Esophagus squamous epithelium (tissue), 5 donors: Measurements from ENCODE around the gene TMEM38A. TPM values are rescaled to one million over a fixed set of nuclear protein-coding genes. Genes with fewer than 3 reads are reported as not detected.

ENCODE experiments used
- DNase-seq: peaks from one replicate; lab custom pipeline; 2025; lab: John Stamatoyannopoulos, UW
- H3K27ac ChIP-seq, 4 donors: fragments of 200-600 bp; sonication (generic); one replicate each; pipeline ENCODE4 v1.5.1; 2016 to 2019; ENCODE audit warnings: mild to moderate bottlenecking in 1 of 4
- H3K27me3 ChIP-seq, 4 donors: fragments of 200-600 bp; sonication (generic); 1 replicate in 3 of 4; 2 replicates in 1 of 4; pipeline versions ENCODE4 v1.5.1 to v1.6.0; 2017 to 2021; ENCODE audit warnings: antibody characterized with exemption in 1 of 4
- H3K36me3 ChIP-seq, 3 donors: fragments of 200-600 bp; sonication (generic); one replicate each; pipeline ENCODE4 v1.5.1; 2016 to 2019
- H3K4me1 ChIP-seq, 3 donors: fragments of 200-600 bp; sonication (generic); one replicate each; pipeline ENCODE4 v1.5.1; 2017 to 2019
- H3K4me3 ChIP-seq, 4 donors: fragments of 200-600 bp; sonication (generic); 1 replicate in 3 of 4; 2 replicates in 1 of 4; pipeline ENCODE4 v1.5.1; 2016 to 2019; ENCODE audit warnings: mild to moderate bottlenecking in 2 of 4, moderate library complexity in 1 of 4
- H3K9me3 ChIP-seq, 3 donors: fragments of 200-600 bp; sonication (generic); one replicate each; pipeline ENCODE4 v1.5.1; 2016 to 2019
- CTCF ChIP-seq, 6 experiments: fragments of 450-650 bp in 4 of 6; fragments of 200-600 bp in 2 of 6; sonication (generic) in 2 of 6; IDR thresholded peaks; one replicate each; pipeline ENCODE4 v1.5.1; 2016 to 2019; ENCODE audit warnings: antibody characterized with exemption in 6 of 6, mild to moderate bottlenecking in 4 of 6, moderate library complexity in 4 of 6
- POLR2A ChIP-seq, 4 donors: fragments of 450-650 bp; IDR thresholded peaks; one replicate each; pipeline ENCODE4 v1.6.1; 2017; ENCODE audit warnings: antibody characterized with exemption in 4 of 4, mild to moderate bottlenecking in 4 of 4, moderate library complexity in 3 of 4
- WGBS, 2 donors: methylation state at CpG; one replicate each; pipeline ENCODE4 v1.1.5; 2018; 5-methylcytosine and 5-hydroxymethylcytosine counted together
- intact Hi-C: fragments of 100-400 bp; cut with DNase I; formaldehyde crosslinking; loops from one replicate; pipeline ENCODE4 v1.15.0; 2022
- total RNA-seq, 4 donors: library from RNA; depleted of rRNA; stranded (reverse); fragments of >200 nt; gene quantifications; one replicate each; pipeline ENCODE4 v1.1.0, GENCODE V29; 2016
- donor health status: DM: yes; HTN: yes; CAD: no.

Gene TMEM38A
- total RNA-seq, 4 donors from 2014 or later: 2.0 to 5.6 (median 2.7) TPM

GRCh38 chr19:16679811-16680210 lies 18.9 kb downstream of the TMEM38A start:
- peaks cover 0 to 14% (median 4%) of the 10 kb centered on the region in 3 donors for H3K9me3 ChIP-seq
- H3K36me3 ChIP-seq: peaks cover 0 to 28% (median 0%) of the 10 kb centered on the region in 3 donors
- no peaks in the 10 kb centered on the region for H3K4me1 ChIP-seq
- WGBS, 2 donors: 98 to 100% methylated on average over 1 to 9 of the region's 11 CpGs
- H3K27ac ChIP-seq: no peak overlapping the region
- H3K27me3 ChIP-seq: no peaks in the 10 kb centered on the region
- DNase-seq: no peak
- no peak for TF ChIP-seq CTCF (IDR thresholded peaks at IDR 0.05)
- no peak for TF ChIP-seq POLR2A (IDR thresholded peaks at IDR 0.05)
- H3K4me3 ChIP-seq: no peak overlapping the region
- intact Hi-C loops: no loop called here

DNA sequence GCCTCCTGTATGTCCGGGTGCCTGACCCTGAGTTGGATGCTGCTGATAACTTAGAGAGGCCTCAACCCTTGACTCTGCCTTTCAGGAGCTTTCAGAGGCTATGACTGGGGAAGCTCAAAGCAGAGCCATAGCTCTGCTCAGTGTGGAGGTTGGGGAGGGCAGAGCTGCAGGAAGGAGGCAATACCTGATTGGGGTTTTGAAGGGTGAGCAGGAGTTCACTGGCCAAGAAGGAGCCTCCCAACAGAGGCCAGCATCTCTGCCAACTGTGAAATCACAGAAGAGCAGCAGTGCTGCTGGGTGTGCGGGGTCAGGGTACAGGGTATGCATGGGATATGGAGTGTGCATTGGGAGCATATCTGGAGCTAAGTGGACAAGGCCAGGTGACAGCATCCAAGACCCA lies 21.6 kb downstream of the TMEM38A start:
- no peak for DNase-seq
- 79 to 86% methylated on average over 1 to 2 of the region's 2 CpGs for WGBS, 2 donors
- Histone ChIP-seq H3K9me3 (peaks cover 0 to 14% (median 4%) of the 10 kb centered on the region in 3 donors), H3K27ac (no peak overlapping the region), H3K4me3 (no peak overlapping the region), H3K27me3 (no peaks in the 10 kb centered on the region), H3K4me1 (peaks cover 0 to 6% (median 0%) of the 10 kb centered on the region in 3 donors), H3K36me3 (peaks cover 0 to 28% (median 0%) of the 10 kb centered on the region in 3 donors)
- TF ChIP-seq POLR2A (IDR thresholded peaks at IDR 0.05): no peak
- no peak for TF ChIP-seq CTCF (IDR thresholded peaks at IDR 0.05)
- intact Hi-C loops: no loop called here

- Histone ChIP-seq H3K4me3 (no peak overlapping the region), H3K27me3 (no peaks in the 10 kb centered on the region), H3K9me3 (peaks cover 0 to 14% (median 4%) of the 10 kb centered on the region in 3 donors), H3K36me3 (peaks cover 0 to 28% (median 0%) of the 10 kb centered on the region in 3 donors), H3K4me1 (peaks cover 0 to 6% (median 0%) of the 10 kb centered on the region in 3 donors), H3K27ac (no peak overlapping the region)
- no peak for DNase-seq
- intact Hi-C loops: no loop called here
- TF ChIP-seq CTCF (IDR thresholded peaks at IDR 0.05): no peak
- no peak for TF ChIP-seq POLR2A (IDR thresholded peaks at IDR 0.05)
- 83 to 84% methylated on average over 3 of the region's 3 CpGs for WGBS, 2 donors
Observed at GRCh38 chr19:16684216-16684615, 23.3 kb downstream of the TMEM38A start.

DNA sequence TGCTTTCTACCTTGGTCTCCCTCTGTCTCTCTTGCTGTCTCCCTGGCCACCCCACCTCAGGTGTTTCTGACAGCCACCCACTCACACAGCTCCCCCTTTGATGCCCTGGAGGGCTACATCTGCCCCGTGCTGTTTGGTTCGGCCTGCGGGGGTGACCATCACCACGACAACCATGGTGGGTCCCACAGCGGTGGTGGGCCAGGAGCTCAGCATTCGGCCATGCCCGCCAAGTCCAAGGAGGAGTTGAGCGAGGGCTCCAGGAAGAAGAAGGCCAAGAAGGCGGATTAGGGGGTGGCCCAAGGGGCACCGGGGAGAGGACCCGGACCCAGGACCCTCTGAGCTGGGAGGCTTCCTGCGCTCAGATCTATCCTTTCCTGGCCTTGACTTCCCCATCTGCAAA lies 27.1 kb downstream of the TMEM38A start:
- TF ChIP-seq CTCF (IDR thresholded peaks at IDR 0.05): no peak
- no peak for TF ChIP-seq POLR2A (IDR thresholded peaks at IDR 0.05)
- no peak overlapping the region for H3K27ac ChIP-seq
- H3K4me1 ChIP-seq: peaks cover 0 to 6% (median 0%) of the 10 kb centered on the region in 3 donors
- WGBS, 2 donors: 91% methylated on average over 3 of the region's 12 CpGs; no CpG with 5 or more reads in 1 of the 2 donors
- no peaks in the 10 kb centered on the region for H3K36me3 ChIP-seq
- no peak for DNase-seq
- H3K9me3 ChIP-seq: no peaks in the 10 kb centered on the region
- intact Hi-C loops: no loop called here
- H3K27me3 ChIP-seq: peaks cover 0 to 5% (median 0%) of the 10 kb centered on the region in 4 donors
- no peak overlapping the region for H3K4me3 ChIP-seq

DNA sequence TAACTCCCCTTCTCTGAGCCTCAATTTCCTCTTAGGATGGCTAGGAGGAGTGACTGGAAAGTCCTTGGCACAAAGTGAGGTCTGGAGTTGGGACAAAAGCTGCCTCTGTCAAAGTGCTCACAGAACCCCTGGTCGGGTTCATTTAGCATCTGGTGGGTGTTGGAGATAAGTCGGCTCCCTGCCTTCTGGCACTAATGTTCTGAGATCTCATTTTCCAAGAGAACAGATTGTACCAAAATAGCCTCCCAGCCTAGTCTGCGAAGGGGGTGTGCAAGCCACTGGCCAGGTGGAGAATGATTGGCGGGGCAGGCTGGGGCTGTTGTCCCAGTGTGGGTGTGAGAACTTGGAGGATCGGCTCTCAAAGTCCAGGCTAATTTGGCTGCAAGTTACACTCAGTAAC lies 38.0 kb downstream of the TMEM38A start:
- H3K4me1 ChIP-seq: peaks cover 0 to 18% (median 11%) of the 10 kb centered on the region in 3 donors
- intact Hi-C loops: no loop called here
- 14 to 62% methylated on average over 2 to 4 of the region's 5 CpGs for WGBS, 2 donors
- no peak for DNase-seq
- no peak overlapping the region for H3K4me3 ChIP-seq
- H3K27me3 ChIP-seq: no peaks in the 10 kb centered on the region
- H3K9me3 ChIP-seq: no peaks in the 10 kb centered on the region
- no peak overlapping the region for H3K27ac ChIP-seq
- H3K36me3 ChIP-seq: no peaks in the 10 kb centered on the region
- TF ChIP-seq CTCF (IDR thresholded peaks at IDR 0.05) (no peak), POLR2A (IDR thresholded peaks at IDR 0.05) (no peak)
